Activated T-helper 17 cell treated with anti-CD3 and anti-CD28 coated beads, Interleukin-2, amount 50 U/mL, for 72 hours (primary cell): ENCODE results near the gene UPF3B. TPM values are rescaled to one million over a fixed set of nuclear protein-coding genes. Genes with fewer than 3 reads are reported as not detected.
A peak's percentile ranks its signal among the peaks of the same experiment; 100 is the strongest.
"Not testable (repeated sequence)": the region's sequence is repeated elsewhere in the genome, so short reads cannot be mapped to it uniquely, and the experiment has no call there.

Experiments
- ATAC-seq: fragments of 150-1000 bp; cut with Tn5 transposase; replicated peaks from 2 replicates; pipeline ENCODE4 v1.10.0; 2021; ENCODE audit warnings: mild to moderate bottlenecking, moderate library complexity
- H3K27ac Mint-ChIP-seq: one replicate; pipeline ENCODE4 v1.8.0; 2022; ENCODE audit warnings: mixed read lengths
- H3K27me3 Mint-ChIP-seq: one replicate; pipeline ENCODE4 v1.8.0; 2022; ENCODE audit warnings: mixed read lengths
- H3K36me3 Mint-ChIP-seq: one replicate; pipeline ENCODE4 v1.8.0; 2022; ENCODE audit warnings: low read depth, mild to moderate bottlenecking, mixed read lengths
- H3K4me1 Mint-ChIP-seq: one replicate; pipeline ENCODE4 v1.8.0; 2022; ENCODE audit warnings: mixed read lengths
- H3K4me3 Mint-ChIP-seq: one replicate; pipeline ENCODE4 v1.8.0; 2022; ENCODE audit warnings: mild to moderate bottlenecking, mixed read lengths
- H3K9me3 Mint-ChIP-seq: one replicate; pipeline ENCODE4 v1.8.0; 2022; ENCODE audit warnings: mixed read lengths
- total RNA-seq, 2 donors: library from RNA; stranded (reverse); gene quantifications; one replicate each; pipeline ENCODE4 v1.2.3, GENCODE V29; 2022

UPF3B gene, protein sequence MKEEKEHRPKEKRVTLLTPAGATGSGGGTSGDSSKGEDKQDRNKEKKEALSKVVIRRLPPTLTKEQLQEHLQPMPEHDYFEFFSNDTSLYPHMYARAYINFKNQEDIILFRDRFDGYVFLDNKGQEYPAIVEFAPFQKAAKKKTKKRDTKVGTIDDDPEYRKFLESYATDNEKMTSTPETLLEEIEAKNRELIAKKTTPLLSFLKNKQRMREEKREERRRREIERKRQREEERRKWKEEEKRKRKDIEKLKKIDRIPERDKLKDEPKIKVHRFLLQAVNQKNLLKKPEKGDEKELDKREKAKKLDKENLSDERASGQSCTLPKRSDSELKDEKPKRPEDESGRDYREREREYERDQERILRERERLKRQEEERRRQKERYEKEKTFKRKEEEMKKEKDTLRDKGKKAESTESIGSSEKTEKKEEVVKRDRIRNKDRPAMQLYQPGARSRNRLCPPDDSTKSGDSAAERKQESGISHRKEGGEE
- total RNA-seq, result 10 to 100 TPM; 19.3 to 19.4 TPM

DNA sequence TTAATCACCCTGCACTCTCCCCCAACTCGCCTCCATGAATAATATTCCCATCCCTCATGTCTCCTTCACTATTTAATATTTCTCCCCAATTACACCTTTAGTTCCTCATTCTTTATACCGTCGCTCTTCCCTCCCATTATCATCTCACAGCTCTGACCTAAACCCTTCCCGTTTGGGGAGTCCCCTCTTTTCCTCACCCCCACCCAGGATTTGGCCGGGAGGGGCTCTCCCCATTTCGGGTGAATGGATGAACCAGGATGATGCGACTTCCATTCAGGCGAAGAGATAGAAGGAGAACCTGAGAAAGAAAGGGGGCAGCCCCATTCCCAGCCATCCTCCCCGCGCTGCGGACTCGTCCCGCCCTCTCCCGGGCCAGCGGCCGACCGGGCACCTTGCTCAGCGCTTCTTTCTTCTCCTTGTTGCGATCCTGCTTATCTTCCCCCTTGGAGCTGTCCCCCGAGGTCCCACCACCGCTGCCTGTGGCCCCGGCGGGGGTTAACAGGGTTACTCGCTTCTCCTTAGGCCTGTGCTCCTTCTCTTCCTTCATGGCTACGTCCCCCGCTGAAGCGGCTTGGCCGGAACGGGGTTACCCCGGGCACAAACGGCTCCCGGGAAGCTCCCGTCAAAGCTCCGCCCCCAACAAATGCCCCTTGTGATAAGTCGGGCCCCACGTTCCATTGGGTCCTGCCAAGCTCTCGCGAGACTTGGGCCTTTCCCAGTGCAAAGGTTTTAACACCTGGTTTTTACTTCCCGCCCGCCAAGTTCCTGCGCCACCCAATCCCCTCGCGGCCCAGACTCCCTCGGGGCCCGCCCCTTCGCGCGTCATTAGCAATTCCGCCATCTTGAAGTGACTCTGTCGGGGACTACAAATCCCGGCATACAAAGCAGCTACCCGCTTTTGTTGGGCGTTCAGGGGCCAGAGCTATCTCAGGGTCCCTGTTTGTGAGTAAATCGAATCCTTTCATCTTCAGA lies at the start of gene UPF3B:
Gene UPF3B (minus strand): TSS at position 582 of the 972 bp plus-strand sequence. CDS start 35 bp downstream, at position 547.
- Mint-ChIP-seq H3K4me1 (no peaks in the 10 kb centered on the region), H3K27me3 (no peaks in the 10 kb centered on the region), H3K9me3 (no peaks in the 10 kb centered on the region), H3K27ac (peak within 1 kb of the TSS; percentile 99), H3K4me3 (peak within 1 kb of the TSS; percentile 99), H3K36me3 (peaks cover 51% of the 10 kb centered on the region)
- peak; percentile 95 for ATAC-seq

DNA sequence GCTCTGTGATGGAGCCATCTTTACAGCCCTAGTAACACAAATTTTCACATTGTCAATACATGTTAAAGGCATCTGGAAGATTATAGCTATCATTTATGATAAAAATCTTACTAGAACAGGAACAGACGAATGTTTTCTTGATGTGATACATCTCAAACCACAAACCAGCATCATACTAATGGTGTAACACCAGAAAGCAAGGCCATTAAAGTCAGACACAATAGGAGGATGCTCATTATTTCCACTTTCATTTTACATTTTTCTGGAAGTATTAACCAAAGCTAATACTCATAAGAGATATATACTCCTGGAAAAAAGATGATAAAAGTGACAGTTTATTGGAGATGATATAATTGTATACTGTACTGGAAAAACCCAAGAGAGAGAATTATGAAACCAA lies 48.2 kb upstream of the UPF3B start:
- no peaks in the 10 kb centered on the region for H3K9me3 Mint-ChIP-seq
- no peak for ATAC-seq

DNA sequence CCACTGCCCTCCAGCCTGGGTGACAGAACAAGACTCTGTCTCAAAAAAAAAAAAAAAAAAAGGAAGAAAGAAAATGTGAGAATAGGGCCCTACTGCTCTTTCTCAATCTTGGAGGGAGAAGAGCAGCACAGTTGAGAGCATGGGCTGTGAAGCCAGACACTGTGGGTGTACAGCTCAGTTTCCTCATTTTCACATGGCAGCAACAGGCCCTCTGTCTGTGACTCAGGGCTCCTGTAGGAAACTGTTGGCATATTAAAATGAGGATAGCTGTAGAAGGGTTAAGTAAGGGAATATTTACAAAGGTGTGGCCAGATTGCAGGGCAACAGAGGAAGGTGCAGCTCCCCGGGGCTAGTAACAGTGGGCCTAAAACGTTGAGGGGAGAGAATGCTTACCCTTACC lies 46.4 kb upstream of the UPF3B start:
- Mint-ChIP-seq H3K27me3 (no peaks in the 10 kb centered on the region), H3K9me3 (no peaks in the 10 kb centered on the region), H3K27ac (no peak overlapping the region), H3K4me3 (no peak overlapping the region), H3K36me3 (no peaks in the 10 kb centered on the region), H3K4me1 (peaks cover 5% of the 10 kb centered on the region)
- ATAC-seq, result no peak

More for the DNA sequence above, 48.2 kb upstream of the UPF3B start:
- Mint-ChIP-seq H3K4me3 (no peak overlapping the region), H3K27me3 (no peaks in the 10 kb centered on the region), H3K36me3 (no peaks in the 10 kb centered on the region), H3K4me1 (peaks cover 5% of the 10 kb centered on the region), H3K27ac (no peak overlapping the region)

DNA sequence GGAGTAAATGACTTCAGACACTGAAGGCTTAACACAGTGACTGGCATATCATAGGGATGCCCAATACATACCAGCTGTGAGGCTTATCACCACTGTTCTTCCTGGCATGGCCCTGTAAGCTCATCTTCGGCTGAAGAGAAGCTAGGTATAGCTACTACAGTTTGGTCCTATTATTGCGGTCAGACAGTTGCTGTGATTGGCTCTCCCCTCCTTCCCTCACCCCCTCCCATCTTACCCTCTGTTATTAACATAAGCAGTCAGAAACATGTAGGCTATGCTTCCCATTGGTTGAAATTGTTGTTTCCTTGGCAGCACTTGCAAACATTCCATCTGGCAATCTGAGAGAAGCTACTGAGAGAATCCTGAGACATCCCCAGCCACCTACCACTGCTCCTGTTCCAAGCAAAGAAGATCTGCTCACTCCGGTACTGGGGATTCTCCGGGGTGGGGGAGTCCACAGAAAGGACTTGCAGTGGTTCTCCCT lies 43.1 kb upstream of the UPF3B start, which contains the start of gene AKAP14:
Gene AKAP14 (plus strand): TSS at position 51 of the 484 bp plus-strand sequence. CDS start 7,331 bp downstream, outside the sequence.
- no peak for ATAC-seq
- Mint-ChIP-seq H3K27ac (no peak within 1 kb of the TSS), H3K9me3 (no peaks in the 10 kb centered on the region), H3K36me3 (no peaks in the 10 kb centered on the region), H3K27me3 (no peaks in the 10 kb centered on the region), H3K4me3 (no peak within 1 kb of the TSS), H3K4me1 (peaks cover 3% of the 10 kb centered on the region)

DNA sequence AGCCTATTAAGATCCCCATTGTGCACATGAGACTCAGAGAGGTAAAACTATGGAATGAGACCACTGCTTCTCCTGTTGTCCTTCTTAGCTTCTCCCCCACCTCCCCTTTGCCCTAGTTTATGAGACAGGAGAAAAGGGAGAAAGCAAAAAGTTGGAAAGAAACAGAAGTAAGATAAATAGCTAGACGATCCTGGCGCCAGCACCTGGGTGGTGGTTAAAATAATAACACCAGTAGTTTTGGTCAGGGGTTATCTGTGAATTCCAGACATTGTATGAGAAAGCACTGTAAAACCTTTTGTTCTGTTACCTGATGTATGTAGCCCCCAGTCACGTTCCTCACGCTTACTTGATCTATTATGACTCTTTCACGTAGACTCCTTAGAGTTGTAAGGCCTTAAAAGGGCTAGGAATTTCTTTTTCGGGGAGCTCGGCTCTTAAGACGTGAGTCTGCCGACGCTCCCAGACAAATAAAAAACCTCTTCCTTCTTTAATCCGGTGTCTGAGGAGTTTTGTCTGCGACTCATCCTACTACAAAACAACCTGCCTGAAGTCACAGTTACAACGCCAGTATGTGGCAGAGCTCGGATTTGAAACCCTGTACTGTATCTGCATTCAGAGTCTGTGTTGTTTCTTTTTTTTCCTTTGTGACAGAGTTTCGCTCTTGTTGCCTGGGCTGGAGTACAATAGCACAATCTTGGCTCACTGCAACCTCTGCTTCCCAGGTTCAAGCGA lies 39.4 kb upstream of the UPF3B start:
- not testable (repeated sequence) for H3K36me3 Mint-ChIP-seq, ATAC-seq, H3K9me3 Mint-ChIP-seq, H3K27me3 Mint-ChIP-seq, H3K4me3 Mint-ChIP-seq, H3K27ac Mint-ChIP-seq, H3K4me1 Mint-ChIP-seq

DNA sequence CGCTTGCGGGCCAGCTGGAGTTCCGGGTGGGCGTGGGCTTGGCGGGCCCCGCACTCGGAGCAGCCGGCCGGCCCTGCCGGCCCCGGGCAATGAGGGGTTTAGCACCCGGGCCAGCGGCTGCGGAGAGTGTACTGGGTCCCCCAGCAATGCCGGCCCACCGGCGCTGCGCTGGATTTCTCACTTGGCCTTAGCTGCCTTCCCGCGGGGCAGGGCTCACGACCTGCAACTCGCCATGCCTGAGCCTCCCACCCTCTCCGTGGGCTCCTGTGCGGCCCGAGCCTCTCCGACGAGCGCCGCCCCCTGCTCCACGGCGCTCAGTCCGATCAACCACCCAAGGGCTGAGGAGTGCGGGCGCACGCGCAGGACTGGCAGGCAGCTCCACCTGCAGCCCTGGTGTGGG lies 37.9 kb upstream of the UPF3B start:
- H3K27me3 Mint-ChIP-seq, H3K36me3 Mint-ChIP-seq, ATAC-seq, H3K9me3 Mint-ChIP-seq, H3K4me3 Mint-ChIP-seq, H3K4me1 Mint-ChIP-seq, H3K27ac Mint-ChIP-seq: not testable (repeated sequence)

DNA sequence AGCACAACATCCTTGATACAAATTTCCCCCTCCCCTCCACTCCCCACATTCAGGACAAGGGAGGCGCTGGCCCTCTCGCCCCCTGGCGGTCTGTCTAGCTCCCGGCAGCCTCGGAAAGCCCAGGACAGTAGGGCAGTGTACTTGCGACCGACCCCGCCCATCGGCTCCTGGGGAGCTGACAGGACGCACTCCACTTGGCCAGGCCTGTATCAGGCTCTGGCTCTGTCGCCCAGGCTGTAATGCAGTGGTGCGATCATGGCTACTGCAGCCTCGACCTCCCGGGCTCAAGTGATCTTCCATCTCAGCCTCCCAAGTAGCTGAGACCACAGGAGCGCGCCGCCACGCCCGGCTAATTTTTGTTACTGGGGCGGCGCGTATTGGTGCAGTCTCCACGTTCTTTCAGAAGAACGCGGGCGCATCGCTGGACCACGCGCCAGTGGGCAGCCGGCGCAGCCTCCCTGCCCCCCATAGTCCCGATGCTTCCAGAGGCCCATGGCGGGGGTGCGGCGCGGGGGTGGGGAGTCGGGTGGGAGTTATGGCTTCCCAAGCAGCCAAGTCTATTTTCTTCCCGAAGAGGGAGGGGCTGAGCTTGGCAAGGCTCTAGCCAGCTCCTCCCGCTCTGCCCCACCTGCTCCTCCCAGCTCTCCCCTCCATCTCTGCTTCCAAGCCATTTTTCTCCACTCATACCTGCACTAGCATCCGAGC lies 35.1 kb upstream of the UPF3B start:
- H3K27me3 Mint-ChIP-seq, result no peaks in the 10 kb centered on the region
- H3K9me3 Mint-ChIP-seq, result no peaks in the 10 kb centered on the region
- H3K27ac Mint-ChIP-seq, result no peak overlapping the region
- H3K4me3 Mint-ChIP-seq, result peak overlapping the region; percentile 43
- ATAC-seq, result peak; percentile 91
- H3K36me3 Mint-ChIP-seq, result no peaks in the 10 kb centered on the region
- no peaks in the 10 kb centered on the region for H3K4me1 Mint-ChIP-seq

DNA sequence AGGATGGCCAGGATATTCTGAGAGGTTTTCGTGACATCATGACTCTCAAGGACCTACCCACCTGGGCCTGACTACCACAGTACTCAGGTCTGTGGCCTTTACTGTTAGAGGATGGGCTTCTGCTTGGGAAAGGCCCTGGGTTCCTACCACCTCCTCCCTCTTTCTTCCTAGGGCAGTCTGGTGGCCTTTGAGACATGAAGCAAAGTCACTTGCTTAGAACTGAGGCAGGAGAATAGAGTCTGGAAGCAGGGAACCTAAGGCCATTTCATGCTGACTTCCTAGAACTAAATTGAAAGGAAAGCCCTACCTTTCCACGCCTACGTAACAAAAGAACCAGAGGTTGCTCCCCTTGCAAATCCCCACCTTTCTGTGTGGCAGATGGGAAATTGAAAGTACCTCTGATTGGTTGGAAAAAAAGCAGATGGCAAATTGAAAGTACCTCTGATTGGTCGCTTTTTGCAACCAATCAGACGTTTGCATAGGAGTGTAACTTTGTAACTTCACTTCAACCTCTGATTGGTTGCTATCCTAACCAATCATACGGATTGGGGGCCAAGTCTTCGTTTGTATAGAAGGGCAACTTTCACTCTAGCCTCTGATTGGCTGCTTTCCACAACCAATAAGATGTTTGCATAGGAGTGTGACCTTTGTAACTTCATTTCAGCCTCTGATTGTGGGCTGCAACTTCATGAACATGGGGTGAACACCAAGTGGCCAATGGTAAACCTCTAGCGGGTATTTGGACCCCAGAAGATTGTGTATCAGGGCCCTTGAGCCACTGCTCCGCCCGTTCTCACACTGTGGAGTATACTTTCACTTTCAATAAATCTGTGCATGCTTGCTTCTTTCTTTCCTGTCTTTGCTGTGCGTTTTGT lies 33.0 kb upstream of the UPF3B start:
- H3K36me3 Mint-ChIP-seq, result no peaks in the 10 kb centered on the region
- no peaks in the 10 kb centered on the region for H3K27me3 Mint-ChIP-seq
- H3K27ac Mint-ChIP-seq, result no peak overlapping the region
- no peaks in the 10 kb centered on the region for H3K9me3 Mint-ChIP-seq
- ATAC-seq, result peak; percentile 79
- no peaks in the 10 kb centered on the region for H3K4me1 Mint-ChIP-seq
- peak overlapping the region; percentile 66 for H3K4me3 Mint-ChIP-seq

DNA sequence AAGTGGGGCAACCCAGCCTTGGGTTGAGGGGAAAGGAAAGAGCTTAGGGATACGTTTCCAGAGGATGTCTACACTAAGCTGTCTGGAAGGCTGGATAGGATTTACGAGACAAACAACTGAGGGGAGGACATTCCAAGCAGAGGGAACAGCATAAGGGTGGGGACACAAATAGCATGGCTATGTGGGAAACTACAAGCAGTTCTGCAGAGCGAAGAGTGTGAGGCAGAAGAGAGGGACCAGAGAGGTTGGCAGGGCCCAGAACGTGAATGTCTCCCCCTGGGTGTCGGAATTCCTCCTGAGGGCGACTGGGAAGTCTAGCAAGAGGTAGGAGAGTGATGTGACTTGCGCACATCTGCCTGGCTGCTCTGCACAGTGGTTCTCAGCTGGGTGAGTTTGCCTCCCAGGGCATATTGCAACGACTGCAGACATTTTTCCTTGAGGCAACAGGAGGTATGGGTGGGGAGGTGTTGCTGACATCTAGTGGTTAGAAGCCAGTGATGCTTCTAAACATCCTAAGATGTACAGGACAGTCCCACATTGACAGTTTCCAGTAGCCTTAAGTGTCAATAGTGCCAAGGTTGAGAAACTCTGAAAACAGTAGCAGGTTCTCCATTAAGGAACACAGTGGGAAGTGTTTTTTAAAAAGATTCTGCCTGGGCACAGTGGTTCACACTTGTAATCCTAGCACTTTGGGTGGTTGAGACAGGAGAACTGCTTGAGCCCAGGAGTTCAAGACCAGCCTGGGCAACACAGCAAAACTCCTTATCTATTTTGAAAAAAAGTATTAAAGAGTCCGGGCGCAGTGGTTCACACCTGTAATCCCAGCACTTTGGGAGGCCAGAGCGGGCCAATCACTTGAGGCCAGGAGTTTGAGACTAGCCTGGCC lies 28.0 kb upstream of the UPF3B start:
- ATAC-seq, result peak; percentile 81
- peaks cover 3% of the 10 kb centered on the region for H3K4me1 Mint-ChIP-seq
- no peaks in the 10 kb centered on the region for H3K27me3 Mint-ChIP-seq
- peaks cover 27% of the 10 kb centered on the region for H3K36me3 Mint-ChIP-seq
- no peak overlapping the region for H3K4me3 Mint-ChIP-seq
- peak overlapping the region; percentile 61 for H3K27ac Mint-ChIP-seq
- no peaks in the 10 kb centered on the region for H3K9me3 Mint-ChIP-seq

DNA sequence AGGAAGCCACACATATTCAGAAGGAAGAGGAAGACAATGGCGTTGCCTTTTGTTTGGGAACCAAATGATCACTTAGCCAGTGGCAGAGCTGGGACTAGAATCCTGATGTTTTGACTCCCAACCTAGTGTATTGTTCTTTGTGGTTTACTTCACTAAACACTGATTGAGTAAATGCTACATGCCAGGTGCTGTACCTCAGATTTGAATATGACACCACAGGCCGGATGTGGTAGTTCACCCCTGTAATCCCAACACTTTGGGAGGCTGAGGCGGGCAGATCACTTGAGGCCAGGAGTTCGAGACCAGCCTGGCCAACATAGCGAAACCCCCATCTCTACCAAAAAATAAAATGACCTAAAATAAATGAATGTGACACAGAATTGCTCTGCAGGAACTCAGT lies 27.3 kb upstream of the UPF3B start:
- Mint-ChIP-seq H3K27ac (peak overlapping the region; percentile 61), H3K4me1 (peaks cover 3% of the 10 kb centered on the region)
- ATAC-seq, result peak; percentile 67

DNA sequence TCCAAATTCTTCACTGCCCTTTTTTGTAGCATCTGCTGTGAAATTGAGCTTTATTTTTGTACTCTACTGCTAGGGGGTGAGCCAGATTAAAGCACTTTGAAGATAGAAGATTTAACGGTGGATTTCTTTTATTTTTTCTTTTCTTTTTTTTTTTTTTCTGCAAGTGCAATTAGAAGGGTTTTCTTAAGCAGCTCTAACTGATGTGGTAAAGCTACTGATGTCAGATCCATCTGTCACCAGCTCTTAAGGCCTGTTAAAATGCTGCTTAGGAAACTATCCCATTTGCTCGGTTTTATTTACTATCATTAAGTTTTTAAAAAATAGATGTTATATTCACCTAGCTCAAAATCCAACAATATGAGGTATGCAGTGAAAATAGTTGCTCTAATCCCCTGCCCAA lies 26.0 kb upstream of the UPF3B start:
- H3K4me1 Mint-ChIP-seq, result peaks cover 3% of the 10 kb centered on the region
- H3K36me3 Mint-ChIP-seq, result peaks cover 44% of the 10 kb centered on the region
- H3K27me3 Mint-ChIP-seq, result no peaks in the 10 kb centered on the region
- H3K9me3 Mint-ChIP-seq, result no peaks in the 10 kb centered on the region
- ATAC-seq, result no peak
- no peak overlapping the region for H3K27ac Mint-ChIP-seq
- no peak overlapping the region for H3K4me3 Mint-ChIP-seq

More for the DNA sequence above, 27.3 kb upstream of the UPF3B start:
- Mint-ChIP-seq H3K4me3 (no peak overlapping the region), H3K27me3 (no peaks in the 10 kb centered on the region), H3K36me3 (peaks cover 31% of the 10 kb centered on the region), H3K9me3 (no peaks in the 10 kb centered on the region)
